Lung (tissue), 12 donors: ENCODE measurements around the gene BHMT2. TPM values are rescaled to one million over a fixed set of nuclear protein-coding genes. Genes with fewer than 3 reads are reported as not detected.

Experiments used
- ATAC-seq: fragments of 200-7000 bp; cut with Tn5 transposase; one replicate; pipeline ENCODE4 v1.9.1; 2020; ENCODE audit warnings: moderate number of reproducible peaks; ENCODE audit not compliant: insufficient read depth, low FRiP score
- DNase-seq, 3 donors: peaks; one replicate each; pipeline ENCODE4 v3.0.0-alpha.2; 2013 to 2017
- H3K27ac ChIP-seq, 2 donors: one replicate each; pipeline ENCODE4 v1.5.1; 2013; ENCODE audit warnings: mild to moderate bottlenecking in 2 of 2, moderate library complexity in 2 of 2, control low read depth in 1 of 2, inconsistent platforms in 1 of 2, low read depth in 1 of 2, low read length in 1 of 2
- H3K27me3 ChIP-seq, 3 donors: one replicate each; pipeline ENCODE4 v1.5.1; 2013; ENCODE audit warnings: low read length in 2 of 3; ENCODE audit not compliant: control insufficient read depth in 3 of 3, insufficient read depth in 3 of 3
- H3K36me3 ChIP-seq, 4 donors: one replicate each; pipeline ENCODE4 v1.5.1; 2013; ENCODE audit warnings: low read length in 4 of 4, mild to moderate bottlenecking in 1 of 4, moderate library complexity in 1 of 4; ENCODE audit not compliant: control insufficient read depth in 4 of 4, insufficient read depth in 4 of 4
- H3K4me1 ChIP-seq, 5 donors: one replicate each; pipeline ENCODE4 v1.5.1; 2013; ENCODE audit warnings: low read length in 5 of 5, mild to moderate bottlenecking in 2 of 5, moderate library complexity in 1 of 5; ENCODE audit not compliant: control insufficient read depth in 5 of 5, insufficient read depth in 5 of 5
- H3K4me3 ChIP-seq: one replicate; pipeline ENCODE4 v1.5.1; 2013; ENCODE audit warnings: mild to moderate bottlenecking, control low read depth, moderate library complexity
- H3K9ac ChIP-seq, 2 donors: one replicate each; pipeline ENCODE4 v1.5.1; 2013; ENCODE audit warnings: low read length in 2 of 2, control low read depth in 1 of 2; ENCODE audit not compliant: insufficient read depth in 1 of 2
- H3K9me3 ChIP-seq, 4 donors: one replicate each; pipeline ENCODE4 v1.5.1; 2013; ENCODE audit warnings: low read length in 3 of 4, mild to moderate bottlenecking in 1 of 4, moderate library complexity in 1 of 4; ENCODE audit not compliant: control insufficient read depth in 4 of 4, insufficient read depth in 3 of 4
- WGBS, 2 donors: extraction: QIAGEN DNeasy Blood & Tissue Kit; methylation state at CpG; one replicate each; pipeline ENCODE4 v1.1.7; 2013; 5-methylcytosine and 5-hydroxymethylcytosine counted together
- polyA plus RNA-seq, 2 donors: library from polyadenylated mRNA; stranded (reverse); fragments of 200-250 nt; gene quantifications; one replicate each; pipeline ENCODE4 v1.2.1, GENCODE V29; 2013
- total RNA-seq, 2 donors: library from RNA; depleted of rRNA in 1 of 2; stranded (reverse); fragments of >200 nt in 1 of 2; gene quantifications; one replicate each; pipeline ENCODE4 v1.2.1, GENCODE V29; 2014 to 2021
- TF ChIP-seq, protein P1 (sequence below): IDR thresholded peaks from 2 replicates; pipeline ENCODE4 v1.5.1; 2012; ENCODE audit warnings: mild to moderate bottlenecking; ENCODE audit errors: control extremely low read depth, extremely low read depth
- donor health status: control.
- donor health status: control.
- donor health status: Bipolar disorder and iron deficiency.
- donor health status: healthy.
- donor health status: DM: yes; HTN: yes; CAD: no.

BHMT2 gene
- total and polyA plus RNA-seq, 4 donors = 1.0 to 4.6 (median 1.7) TPM

DNA sequence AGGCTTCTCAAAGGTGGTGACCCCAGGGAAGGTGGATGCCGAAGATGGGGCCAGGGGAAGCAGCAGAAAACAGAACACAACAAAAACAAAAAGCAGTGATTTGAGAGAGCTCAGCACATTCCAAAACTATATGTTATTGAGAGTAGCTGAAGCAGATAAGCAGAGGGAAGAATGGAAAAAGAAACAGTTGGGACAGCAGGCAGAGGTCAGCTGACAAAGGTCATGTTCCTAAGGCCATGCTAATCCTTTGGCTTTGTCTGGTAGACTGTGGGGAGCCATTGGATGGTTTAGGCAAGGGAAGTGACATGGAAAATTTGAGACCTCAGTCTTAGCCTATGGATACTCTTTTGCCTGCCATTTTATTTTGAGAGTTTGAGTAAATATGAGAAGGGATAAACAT, 14.6 kb upstream of the BHMT2 start:
- H3K4me3 ChIP-seq = no peak overlapping the region
- peaks cover 0 to 3% (median 0%) of the 10 kb centered on the region in 4 donors for H3K9me3 ChIP-seq
- DNase-seq = no peak
- no peaks in the 10 kb centered on the region for H3K27me3 ChIP-seq
- H3K27ac ChIP-seq = no peak overlapping the region
- H3K4me1 ChIP-seq = no peaks in the 10 kb centered on the region
- TF ChIP-seq, protein P1, sequence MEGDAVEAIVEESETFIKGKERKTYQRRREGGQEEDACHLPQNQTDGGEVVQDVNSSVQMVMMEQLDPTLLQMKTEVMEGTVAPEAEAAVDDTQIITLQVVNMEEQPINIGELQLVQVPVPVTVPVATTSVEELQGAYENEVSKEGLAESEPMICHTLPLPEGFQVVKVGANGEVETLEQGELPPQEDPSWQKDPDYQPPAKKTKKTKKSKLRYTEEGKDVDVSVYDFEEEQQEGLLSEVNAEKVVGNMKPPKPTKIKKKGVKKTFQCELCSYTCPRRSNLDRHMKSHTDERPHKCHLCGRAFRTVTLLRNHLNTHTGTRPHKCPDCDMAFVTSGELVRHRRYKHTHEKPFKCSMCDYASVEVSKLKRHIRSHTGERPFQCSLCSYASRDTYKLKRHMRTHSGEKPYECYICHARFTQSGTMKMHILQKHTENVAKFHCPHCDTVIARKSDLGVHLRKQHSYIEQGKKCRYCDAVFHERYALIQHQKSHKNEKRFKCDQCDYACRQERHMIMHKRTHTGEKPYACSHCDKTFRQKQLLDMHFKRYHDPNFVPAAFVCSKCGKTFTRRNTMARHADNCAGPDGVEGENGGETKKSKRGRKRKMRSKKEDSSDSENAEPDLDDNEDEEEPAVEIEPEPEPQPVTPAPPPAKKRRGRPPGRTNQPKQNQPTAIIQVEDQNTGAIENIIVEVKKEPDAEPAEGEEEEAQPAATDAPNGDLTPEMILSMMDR = no peak
- ATAC-seq = no peak
- H3K9ac ChIP-seq = no peak overlapping the region
- H3K36me3 ChIP-seq = no peaks in the 10 kb centered on the region
- WGBS, 2 donors = 79 to 83% methylated on average over 1 of the region's 1 CpG

DNA sequence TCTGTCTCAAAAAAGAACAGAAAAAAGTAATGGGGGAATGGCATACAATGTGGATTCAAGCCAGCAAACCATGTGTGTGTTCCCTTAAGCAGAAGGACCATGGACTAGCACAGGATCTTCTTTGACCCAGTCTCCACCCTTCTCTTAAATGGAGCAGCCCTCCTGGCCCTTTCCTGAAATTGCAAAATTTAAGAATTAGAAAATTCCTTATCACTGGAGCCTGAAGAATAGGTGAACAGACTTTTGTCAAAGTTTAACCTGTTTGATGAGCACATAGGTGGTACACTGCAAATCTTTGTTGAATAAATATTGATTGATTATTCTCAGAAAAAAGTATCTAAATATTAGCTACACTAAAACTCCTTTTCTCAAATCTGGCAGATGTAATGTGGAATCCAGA, 12.7 kb upstream of the BHMT2 start:
- H3K36me3 ChIP-seq = no peaks in the 10 kb centered on the region
- DNase-seq = no peak
- no peaks in the 10 kb centered on the region for H3K27me3 ChIP-seq
- peaks cover 0 to 3% (median 0%) of the 10 kb centered on the region in 4 donors for H3K9me3 ChIP-seq
- H3K4me3 ChIP-seq = no peak overlapping the region
- no peaks in the 10 kb centered on the region for H3K4me1 ChIP-seq
- TF ChIP-seq, protein P1 = no peak
- H3K9ac ChIP-seq = no peak overlapping the region
- no peak for ATAC-seq
- H3K27ac ChIP-seq = no peak overlapping the region

GRCh38 chr5:79059674-79060073, 9.9 kb upstream of the BHMT2 start:
- Histone ChIP-seq H3K27ac (no peak overlapping the region), H3K27me3 (no peaks in the 10 kb centered on the region), H3K4me1 (no peaks in the 10 kb centered on the region), H3K36me3 (no peaks in the 10 kb centered on the region), H3K9ac (no peak overlapping the region), H3K4me3 (no peak overlapping the region), H3K9me3 (no peaks in the 10 kb centered on the region)
- DNase-seq = no peak
- ATAC-seq = no peak
- TF ChIP-seq, protein P1 = no peak
- WGBS, 2 donors = 94 to 97% methylated on average over 4 of the region's 4 CpGs

DNA sequence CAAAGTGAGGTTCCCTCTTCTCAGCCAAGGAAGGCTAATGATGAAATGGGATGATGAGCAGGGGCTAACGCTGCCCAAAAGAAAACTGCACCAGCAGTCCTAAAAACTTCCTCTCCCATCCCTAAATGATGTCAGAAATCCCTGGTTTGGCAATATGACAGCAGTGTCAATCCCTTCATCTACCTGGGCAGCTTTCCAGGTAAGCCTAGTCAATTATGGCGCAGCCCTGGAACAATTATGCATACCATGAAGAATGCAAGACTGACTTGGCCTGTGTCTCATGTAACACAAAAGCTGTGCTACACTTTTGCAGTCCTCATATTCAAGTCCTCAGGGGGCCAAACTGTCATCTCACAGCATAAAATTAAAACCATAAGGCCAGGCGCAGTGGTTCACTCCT, 7.1 kb upstream of the BHMT2 start:
- Histone ChIP-seq H3K27me3 (no peaks in the 10 kb centered on the region), H3K4me1 (no peaks in the 10 kb centered on the region), H3K36me3 (no peaks in the 10 kb centered on the region), H3K27ac (no peak overlapping the region), H3K9ac (no peak overlapping the region), H3K9me3 (no peaks in the 10 kb centered on the region), H3K4me3 (no peak overlapping the region)
- TF ChIP-seq, protein P1 = no peak
- 96 to 100% methylated on average over 3 of the region's 3 CpGs for WGBS, 2 donors
- DNase-seq (no peak), ATAC-seq (no peak)
